Neural progenitor cell (in vitro differentiated cells): ENCODE results near the gene NIM1K.

ENCODE experiments used
- CTCF ChIP-seq: fragments of 200-600 bp; sonication (generic); IDR thresholded peaks from 2 replicates; pipeline ENCODE4 v1.5.1; 2017; ENCODE audit warnings: antibody characterized with exemption, mild to moderate bottlenecking
- EZH2 ChIP-seq: fragments of 200-600 bp; sonication (generic); IDR thresholded peaks from 2 replicates; pipeline ENCODE4 v1.6.1; 2017; ENCODE audit warnings: antibody characterized with exemption, mild to moderate bottlenecking, moderate library complexity

DNA sequence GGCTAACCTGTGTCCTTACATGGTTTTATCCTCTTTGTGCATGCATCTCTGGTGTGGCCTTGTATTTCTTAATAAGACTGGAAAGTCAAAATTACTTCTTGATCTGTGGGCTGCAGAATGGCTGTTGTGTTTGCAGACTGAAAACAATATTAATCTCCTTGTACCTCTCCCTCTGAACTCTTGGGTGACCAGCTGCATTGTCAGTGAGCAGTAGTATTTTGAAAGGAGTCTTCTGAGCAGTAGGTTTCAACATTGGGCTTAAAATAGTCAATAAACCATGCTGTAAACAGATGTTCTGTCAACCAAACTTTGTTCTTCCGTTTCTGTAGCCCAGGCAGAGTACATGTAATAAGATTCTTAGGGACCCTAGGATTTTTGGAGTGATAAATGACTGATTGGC is 26.7 kb upstream of the NIM1K start:
- TF ChIP-seq CTCF (no peak), EZH2 (no peak)
